CD14-positive monocyte (primary cell): ENCODE data around the gene PSMD5. TPM values are rescaled to one million over a fixed set of nuclear protein-coding genes. Genes with fewer than 3 reads are reported as not detected.

Source experiments
- DNase-seq, 3 donors: peaks; one replicate each; pipeline ENCODE4 v3.0.0-alpha.2; 2011 to 2022
- H2AFZ ChIP-seq: 2 replicates; pipeline ENCODE4 v1.6.0; 2012; ENCODE audit warnings: mild to moderate bottlenecking, low read depth, low read length, inconsistent platforms; ENCODE audit not compliant: insufficient read depth, poor library complexity, severe bottlenecking
- H3K27ac ChIP-seq, 2 donors: 1 replicate in 1 of 2; 2 replicates in 1 of 2; pipeline ENCODE4 v1.5.1; 2012 to 2013; ENCODE audit warnings: low read length in 2 of 2, control low read depth in 1 of 2, inconsistent platforms in 1 of 2, low read depth in 1 of 2, mild to moderate bottlenecking in 1 of 2
- H3K27me3 ChIP-seq, 2 donors: one replicate each; pipeline versions ENCODE4 v1.6.0 to v1.6.1; 2011 to 2013; ENCODE audit warnings: low read length in 2 of 2; ENCODE audit not compliant: control insufficient read depth in 2 of 2, insufficient read depth in 2 of 2
- H3K36me3 ChIP-seq, 2 donors: replicated peaks in 1 of 2; 1 replicate in 1 of 2; 2 replicates in 1 of 2; pipeline versions ENCODE4 v1.5.1 to v1.6.1; 2012 to 2013; ENCODE audit warnings: low read length in 2 of 2, control low read depth in 1 of 2, inconsistent platforms in 1 of 2, mild to moderate bottlenecking in 1 of 2; ENCODE audit not compliant: insufficient read depth in 2 of 2, control insufficient read depth in 1 of 2
- H3K4me1 ChIP-seq, 2 donors: 1 replicate in 1 of 2; 2 replicates in 1 of 2; pipeline versions ENCODE4 v1.5.1 to v1.6.1; 2012 to 2013; ENCODE audit warnings: low read length in 2 of 2, control low read depth in 1 of 2, inconsistent platforms in 1 of 2, mild to moderate bottlenecking in 1 of 2, moderate library complexity in 1 of 2; ENCODE audit not compliant: insufficient read depth in 2 of 2, control insufficient read depth in 1 of 2
- H3K4me2 ChIP-seq: replicated peaks from 2 replicates; pipeline ENCODE3; 2012; ENCODE audit warnings: low read length, moderate library complexity, mild to moderate bottlenecking; ENCODE audit not compliant: poor library complexity, severe bottlenecking; ENCODE audit errors: extremely low read depth
- H3K4me3 ChIP-seq, 3 experiments: fragments of 200-600 bp in 1 of 3; sonication (generic) in 1 of 3; replicated peaks in 1 of 3; 1 replicate in 2 of 3; 2 replicates in 1 of 3; pipeline ENCODE4 v1.5.1; 2011 to 2013; ENCODE audit warnings: low read length in 3 of 3, mild to moderate bottlenecking in 3 of 3, control low read depth in 2 of 3, low read depth in 2 of 3, inconsistent platforms in 1 of 3, moderate library complexity in 1 of 3
- H3K79me2 ChIP-seq: 2 replicates; pipeline ENCODE4 v1.6.0; 2012; ENCODE audit warnings: mild to moderate bottlenecking, control low read depth, inconsistent platforms, low read length, moderate library complexity; ENCODE audit not compliant: insufficient read depth
- H3K9ac ChIP-seq: 2 replicates; pipeline ENCODE4 v1.6.0; 2017; ENCODE audit warnings: low read length, mild to moderate bottlenecking; ENCODE audit not compliant: insufficient read depth, poor library complexity, severe bottlenecking
- H3K9me3 ChIP-seq, 2 donors: replicated peaks in 1 of 2; 1 replicate in 1 of 2; 2 replicates in 1 of 2; pipeline versions ENCODE4 v1.5.1 to v1.6.1; 2012 to 2013; ENCODE audit warnings: low read length in 2 of 2, control low read depth in 1 of 2; ENCODE audit not compliant: control insufficient read depth in 1 of 2, insufficient read depth in 1 of 2
- H4K20me1 ChIP-seq: 2 replicates; pipeline ENCODE4 v1.6.0; 2012; ENCODE audit warnings: mild to moderate bottlenecking, low read length, control low read depth, moderate library complexity; ENCODE audit not compliant: insufficient read depth
- H3K27ac Mint-ChIP-seq, 7 donors: one replicate each; pipeline ENCODE4 v1.8.0; 2020; ENCODE audit warnings: mild to moderate bottlenecking in 7 of 7, mixed read lengths in 7 of 7, moderate library complexity in 6 of 7, inconsistent platforms in 2 of 7
- H3K27me3 Mint-ChIP-seq, 3 donors: one replicate each; pipeline ENCODE4 v1.8.0; 2021 to 2022; ENCODE audit warnings: low read depth in 3 of 3, mild to moderate bottlenecking in 3 of 3, mixed read lengths in 3 of 3, moderate library complexity in 3 of 3, inconsistent platforms in 1 of 3
- H3K36me3 Mint-ChIP-seq, 2 donors: one replicate each; pipeline ENCODE4 v1.8.0; 2020; ENCODE audit warnings: mixed read lengths in 2 of 2, inconsistent platforms in 1 of 2, mild to moderate bottlenecking in 1 of 2
- H3K4me1 Mint-ChIP-seq: one replicate; pipeline ENCODE4 v1.8.0; 2020; ENCODE audit warnings: mild to moderate bottlenecking, mixed read lengths
- H3K4me3 Mint-ChIP-seq, 2 donors: one replicate each; pipeline ENCODE4 v1.8.0; 2020; ENCODE audit warnings: mild to moderate bottlenecking in 2 of 2, mixed read lengths in 2 of 2, moderate library complexity in 1 of 2
- H3K9me3 Mint-ChIP-seq, 7 donors: one replicate each; pipeline ENCODE4 v1.8.0; 2020 to 2022; ENCODE audit warnings: mixed read lengths in 7 of 7, mild to moderate bottlenecking in 6 of 7, moderate library complexity in 6 of 7, inconsistent platforms in 2 of 7
- WGBS: methylation state at CpG from one replicate; pipeline ENCODE4 v1.1.5; 2013; ENCODE audit warnings: missing lambda C conversion rate; ENCODE audit not compliant: insufficient coverage; 5-methylcytosine and 5-hydroxymethylcytosine counted together
- intact Hi-C, 2 donors: fragments of 100-400 bp; cut with micrococcal nuclease; formaldehyde crosslinking; loops; one replicate each; pipeline versions ENCODE4 v1.15.0 to v1.15.1; 2023
- polyA plus RNA-seq, 3 donors: library from polyadenylated mRNA; depleted of rRNA in 1 of 3; unstranded in 2 of 3; stranded (reverse) in 1 of 3; fragments of 300-500 nt in 2 of 3; fragments of >200 nt in 1 of 3; fragmentation: Illumina TruSeq in 2 of 3; gene quantifications; 1 replicate in 2 of 3; 2 replicates in 1 of 3; pipeline ENCODE4 v1.2.3, GENCODE V29; 2012 to 2021
- TF ChIP-seq, protein P1 (sequence below): fragments of 200-600 bp; IDR thresholded peaks from one replicate; pipeline ENCODE4 v1.8.0; 2022; ENCODE audit warnings: antibody characterized with exemption, mild to moderate bottlenecking

Gene PSMD5
- polyA plus RNA-seq, 3 donors = 10.0 to 20.9 (median 10.7) TPM

DNA sequence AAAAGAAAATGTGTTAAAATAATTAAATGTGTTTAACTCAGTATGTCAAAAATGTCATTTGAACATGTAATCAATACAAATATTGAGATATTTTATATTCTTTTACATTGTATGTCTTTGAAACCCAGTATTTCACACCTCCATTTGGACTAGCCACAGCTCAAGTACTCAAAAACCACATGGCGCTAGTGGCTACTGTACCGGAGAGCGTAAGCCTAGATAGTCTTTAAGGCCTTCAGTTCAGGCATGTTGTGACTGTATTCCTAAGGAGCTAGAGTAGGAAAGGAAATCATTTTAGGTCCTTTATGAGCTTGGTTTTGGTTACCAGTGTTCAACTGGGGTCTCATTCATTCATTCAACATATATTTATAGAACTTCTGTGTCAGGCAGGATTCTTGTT is 62.4 kb downstream of the PSMD5 start:
- Histone ChIP-seq H2AFZ (no peak overlapping the region), H3K9me3 (no peaks in the 10 kb centered on the region), H3K79me2 (peaks cover 66% of the 10 kb centered on the region), H3K27ac (no peak overlapping the region), H3K4me2 (no peak overlapping the region), H3K9ac (no peak overlapping the region), H3K36me3 (peaks cover 48 to 67% of the 10 kb centered on the region in 2 donors), H3K4me1 (peaks cover 16 to 29% of the 10 kb centered on the region in 2 donors), H3K27me3 (no peaks in the 10 kb centered on the region), H4K20me1 (peaks cover 42% of the 10 kb centered on the region), H3K4me3 (no peak overlapping the region)
- H3K27me3 Mint-ChIP-seq = no peaks in the 10 kb centered on the region
- WGBS = no CpG with 5 or more reads among the region's 3 CpGs
- no peak overlapping the region for H3K4me3 Mint-ChIP-seq
- TF ChIP-seq, protein P1, sequence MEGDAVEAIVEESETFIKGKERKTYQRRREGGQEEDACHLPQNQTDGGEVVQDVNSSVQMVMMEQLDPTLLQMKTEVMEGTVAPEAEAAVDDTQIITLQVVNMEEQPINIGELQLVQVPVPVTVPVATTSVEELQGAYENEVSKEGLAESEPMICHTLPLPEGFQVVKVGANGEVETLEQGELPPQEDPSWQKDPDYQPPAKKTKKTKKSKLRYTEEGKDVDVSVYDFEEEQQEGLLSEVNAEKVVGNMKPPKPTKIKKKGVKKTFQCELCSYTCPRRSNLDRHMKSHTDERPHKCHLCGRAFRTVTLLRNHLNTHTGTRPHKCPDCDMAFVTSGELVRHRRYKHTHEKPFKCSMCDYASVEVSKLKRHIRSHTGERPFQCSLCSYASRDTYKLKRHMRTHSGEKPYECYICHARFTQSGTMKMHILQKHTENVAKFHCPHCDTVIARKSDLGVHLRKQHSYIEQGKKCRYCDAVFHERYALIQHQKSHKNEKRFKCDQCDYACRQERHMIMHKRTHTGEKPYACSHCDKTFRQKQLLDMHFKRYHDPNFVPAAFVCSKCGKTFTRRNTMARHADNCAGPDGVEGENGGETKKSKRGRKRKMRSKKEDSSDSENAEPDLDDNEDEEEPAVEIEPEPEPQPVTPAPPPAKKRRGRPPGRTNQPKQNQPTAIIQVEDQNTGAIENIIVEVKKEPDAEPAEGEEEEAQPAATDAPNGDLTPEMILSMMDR = no peak
- H3K27ac Mint-ChIP-seq = no peak overlapping the region
- intact Hi-C loops = loop anchor here in 1 of 2 donors (10.0 kb wide), 1 partner anchor 46 kb away; no protein-coding TSS in a partner anchor
- peaks cover 22% of the 10 kb centered on the region for H3K4me1 Mint-ChIP-seq
- no peaks in the 10 kb centered on the region for H3K9me3 Mint-ChIP-seq
- no peak for DNase-seq
- H3K36me3 Mint-ChIP-seq = peaks cover 50 to 71% of the 10 kb centered on the region in 2 donors

DNA sequence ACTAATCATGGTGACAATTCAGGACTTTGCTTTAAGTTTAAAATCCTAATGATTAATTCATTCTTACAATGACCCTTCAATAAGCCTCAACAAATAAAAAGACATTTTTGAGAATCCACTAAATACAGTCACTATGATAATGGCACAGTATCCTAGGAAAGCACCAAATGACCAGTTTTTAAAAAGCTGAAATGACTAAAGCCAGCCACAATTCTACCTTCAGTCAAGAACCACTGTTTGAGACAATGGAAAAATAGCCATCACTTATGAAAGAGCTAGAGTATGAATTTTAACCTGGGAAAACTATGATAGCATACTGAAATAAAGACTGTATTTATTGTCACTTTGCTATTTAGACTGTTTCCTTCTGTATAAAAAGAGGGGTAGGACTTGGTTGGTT is 63.5 kb downstream of the PSMD5 start:
- Mint-ChIP-seq H3K27ac (no peak overlapping the region), H3K27me3 (no peaks in the 10 kb centered on the region), H3K4me1 (peaks cover 16% of the 10 kb centered on the region), H3K36me3 (peaks cover 57 to 75% of the 10 kb centered on the region in 2 donors), H3K9me3 (no peaks in the 10 kb centered on the region), H3K4me3 (no peak overlapping the region)
- H3K9me3 ChIP-seq = no peaks in the 10 kb centered on the region
- H3K4me1 ChIP-seq = peaks cover 11 to 18% of the 10 kb centered on the region in 2 donors
- H4K20me1 ChIP-seq = peaks cover 40% of the 10 kb centered on the region
- peak overlapping the region in 1 of 2 donors; percentile 18 for H3K27ac ChIP-seq
- TF ChIP-seq, protein P1 = no peak
- no peak overlapping the region for H3K9ac ChIP-seq
- H3K27me3 ChIP-seq = no peaks in the 10 kb centered on the region
- no peak overlapping the region for H2AFZ ChIP-seq
- H3K36me3 ChIP-seq = peaks cover 52 to 74% of the 10 kb centered on the region in 2 donors
- no peak overlapping the region for H3K4me2 ChIP-seq
- no peak for DNase-seq
- intact Hi-C loops = no loop called here
- peaks cover 54% of the 10 kb centered on the region for H3K79me2 ChIP-seq
- H3K4me3 ChIP-seq = no peak overlapping the region
